Ectodermal cell (in vitro differentiated cells): Measurements from ENCODE around the gene ASIC4.

Experiments
- H3K27ac ChIP-seq: 2 replicates; pipeline ENCODE4 v1.7.0; 2013; ENCODE audit warnings: mild to moderate bottlenecking, low read depth, low read length; ENCODE audit not compliant: insufficient read depth, poor library complexity, severe bottlenecking
- H3K27me3 ChIP-seq: 2 replicates; pipeline ENCODE4 v1.7.0; 2013; ENCODE audit warnings: mild to moderate bottlenecking, low read length; ENCODE audit not compliant: insufficient read depth, control insufficient read depth, poor library complexity, severe bottlenecking
- H3K36me3 ChIP-seq: one replicate; pipeline ENCODE4 v1.7.0; 2013; ENCODE audit warnings: low read length; ENCODE audit not compliant: control insufficient read depth, insufficient read depth
- H3K4me1 ChIP-seq: one replicate; pipeline ENCODE4 v1.7.0; 2013; ENCODE audit warnings: low read length; ENCODE audit not compliant: control insufficient read depth, insufficient read depth
- H3K4me3 ChIP-seq: 2 replicates; pipeline ENCODE4 v1.7.0; 2013; ENCODE audit warnings: low read depth, low read length, control low read depth; ENCODE audit not compliant: insufficient read depth
- H3K9me3 ChIP-seq: 2 replicates; pipeline ENCODE4 v1.7.0; 2013; ENCODE audit warnings: mild to moderate bottlenecking, low read length, moderate library complexity; ENCODE audit not compliant: control insufficient read depth
- WGBS, 2 experiments: methylation state at CpG; one replicate each; pipeline ENCODE4 v1.1.7; 2013; ENCODE audit warnings: missing lambda C conversion rate in 2 of 2; 5-methylcytosine and 5-hydroxymethylcytosine counted together

Gene ASIC4

GRCh38 chr2:219507581-219508443 lies 6.5 kb upstream of the ASIC4 start:
- Histone ChIP-seq H3K27me3 (peaks cover 3% of the 10 kb centered on the region), H3K4me3 (no peak overlapping the region), H3K9me3 (no peaks in the 10 kb centered on the region), H3K27ac (peak overlapping the region; percentile 67), H3K36me3 (no peaks in the 10 kb centered on the region), H3K4me1 (peaks cover 47% of the 10 kb centered on the region)
- 83 to 88% methylated on average over 7 to 8 of the region's 8 CpGs for WGBS, 2 experiments

- Histone ChIP-seq H3K4me1 (peaks cover 53% of the 10 kb centered on the region), H3K27ac (no peak overlapping the region)
- WGBS, 2 experiments: 70 to 82% methylated on average over 3 to 4 of the region's 4 CpGs
These were observed 5.9 kb upstream of the ASIC4 start for GRCh38 chr2:219508444-219508734.

GRCh38 chr2:219508971-219509779 lies 5.1 kb upstream of the ASIC4 start:
- Histone ChIP-seq H3K27me3 (peaks cover 17% of the 10 kb centered on the region), H3K27ac (no peak overlapping the region), H3K9me3 (no peaks in the 10 kb centered on the region), H3K36me3 (no peaks in the 10 kb centered on the region), H3K4me1 (peaks cover 61% of the 10 kb centered on the region), H3K4me3 (no peak overlapping the region)
- 19 to 20% methylated on average over 13 to 14 of the region's 14 CpGs for WGBS, 2 experiments

More at GRCh38 chr2:219508444-219508734, 5.9 kb upstream of the ASIC4 start:
- H3K4me3 ChIP-seq: no peak overlapping the region
- no peaks in the 10 kb centered on the region for H3K36me3 ChIP-seq
- H3K27me3 ChIP-seq: peaks cover 9% of the 10 kb centered on the region
- H3K9me3 ChIP-seq: no peaks in the 10 kb centered on the region

GRCh38 chr2:219509780-219510511 lies 4.3 kb upstream of the ASIC4 start:
- H3K9me3 ChIP-seq: no peaks in the 10 kb centered on the region
- H3K36me3 ChIP-seq: no peaks in the 10 kb centered on the region
- 2% methylated on average over 26 of the region's 26 CpGs for WGBS, 2 experiments
- H3K4me1 ChIP-seq: peaks cover 64% of the 10 kb centered on the region
- H3K27me3 ChIP-seq: peaks cover 25% of the 10 kb centered on the region
- H3K4me3 ChIP-seq: peak overlapping the region; percentile 22
- H3K27ac ChIP-seq: peak overlapping the region; percentile 50

GRCh38 chr2:219510512-219511135 lies 3.7 kb upstream of the ASIC4 start:
- Histone ChIP-seq H3K27ac (peak overlapping the region; percentile 50), H3K27me3 (peaks cover 27% of the 10 kb centered on the region), H3K4me3 (peak overlapping the region; percentile 22), H3K4me1 (peaks cover 65% of the 10 kb centered on the region), H3K9me3 (no peaks in the 10 kb centered on the region), H3K36me3 (no peaks in the 10 kb centered on the region)
- WGBS, 2 experiments: 60 to 62% methylated on average over 22 of the region's 22 CpGs

- Histone ChIP-seq H3K36me3 (no peaks in the 10 kb centered on the region), H3K27me3 (peaks cover 27% of the 10 kb centered on the region), H3K9me3 (no peaks in the 10 kb centered on the region), H3K4me3 (no peak overlapping the region), H3K4me1 (peaks cover 62% of the 10 kb centered on the region), H3K27ac (no peak overlapping the region)
- 55 to 58% methylated on average over 15 of the region's 15 CpGs for WGBS, 2 experiments
These were observed 2.5 kb upstream of the ASIC4 start for GRCh38 chr2:219511547-219512325.

- H3K27me3 ChIP-seq: peaks cover 27% of the 10 kb centered on the region
- H3K4me1 ChIP-seq: peaks cover 55% of the 10 kb centered on the region
- H3K9me3 ChIP-seq: no peaks in the 10 kb centered on the region
- H3K4me3 ChIP-seq: no peak overlapping the region
- WGBS, 2 experiments: 26 to 31% methylated on average over 16 of the region's 16 CpGs
- no peaks in the 10 kb centered on the region for H3K36me3 ChIP-seq
- H3K27ac ChIP-seq: peak overlapping the region; percentile 8
These were observed 1.6 kb upstream of the ASIC4 start for GRCh38 chr2:219512524-219513216.

GRCh38 chr2:219513787-219514186 lies 495 bp upstream of the ASIC4 start:
- no peaks in the 10 kb centered on the region for H3K9me3 ChIP-seq
- H3K27me3 ChIP-seq: peaks cover 27% of the 10 kb centered on the region
- peaks cover 50% of the 10 kb centered on the region for H3K4me1 ChIP-seq
- 40 to 51% methylated on average over 4 of the region's 4 CpGs for WGBS, 2 experiments
- no peak overlapping the region for H3K27ac ChIP-seq
- H3K4me3 ChIP-seq: peak overlapping the region; percentile 2
- no peaks in the 10 kb centered on the region for H3K36me3 ChIP-seq

- Histone ChIP-seq H3K36me3 (no peaks in the 10 kb centered on the region), H3K4me1 (peaks cover 42% of the 10 kb centered on the region), H3K9me3 (no peaks in the 10 kb centered on the region), H3K27ac (no peak overlapping the region), H3K4me3 (no peak overlapping the region), H3K27me3 (peaks cover 27% of the 10 kb centered on the region)
- 94% methylated on average over 21 of the region's 21 CpGs for WGBS, 2 experiments
These were observed 554 bp downstream of the ASIC4 start for GRCh38 chr2:219514836-219515235.
